GM21737 (cell line): Measurements from ENCODE around the gene DPP10.
"Not testable (repeated sequence)": the region's sequence is repeated elsewhere in the genome, so short reads cannot be mapped to it uniquely, and the experiment has no call there.

Experiments
- ATAC-seq: cut with Tn5 transposase; IDR thresholded peaks from one replicate; pipeline ENCODE4 v1.9.1; 2021; ENCODE audit warnings: mild to moderate bottlenecking, moderate library complexity; ENCODE audit not compliant: unreplicated experiment

Gene DPP10

DNA sequence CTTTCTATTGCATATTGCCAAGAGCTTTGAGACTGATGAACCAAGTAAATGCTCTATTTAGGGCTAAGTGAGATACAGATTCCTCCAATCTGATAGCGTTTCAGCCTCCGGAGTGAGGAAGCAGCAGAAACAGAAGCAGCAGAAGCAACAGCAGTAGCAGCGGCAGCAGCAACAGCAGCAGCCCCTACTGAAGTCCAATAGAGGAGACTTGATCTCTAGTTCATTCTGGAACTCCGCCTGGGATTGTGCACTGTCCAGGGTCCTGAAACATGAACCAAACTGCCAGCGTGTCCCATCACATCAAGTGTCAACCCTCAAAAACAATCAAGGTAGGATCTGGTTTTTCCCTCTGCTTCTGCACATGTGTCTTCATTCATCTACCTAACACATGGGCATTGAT lies at the start of gene DPP10:
TSS of gene DPP10 (plus strand) at position 132 of the 400 bp plus-strand sequence.
- ATAC-seq, result no peak

DNA sequence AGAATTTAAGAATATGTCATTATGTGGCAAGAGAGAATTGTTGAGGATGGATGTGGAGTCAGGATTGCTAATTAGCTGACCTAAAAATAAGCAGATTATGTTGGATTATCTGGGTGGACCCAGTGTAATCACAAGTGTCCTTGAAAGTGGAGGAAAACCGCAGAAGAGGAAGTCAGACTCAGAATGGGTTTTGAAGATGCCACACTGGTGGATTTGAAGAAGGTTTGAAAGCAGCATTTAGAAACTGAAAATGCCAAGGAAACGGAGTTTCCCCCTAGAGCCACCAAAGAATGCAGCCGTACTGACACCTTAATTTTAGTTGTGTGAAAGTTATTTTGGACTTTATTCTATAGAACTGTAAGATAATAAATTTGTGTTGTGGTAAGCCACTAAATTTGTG lies 41.6 kb upstream of the DPP10 start:
- ATAC-seq, result no peak

DNA sequence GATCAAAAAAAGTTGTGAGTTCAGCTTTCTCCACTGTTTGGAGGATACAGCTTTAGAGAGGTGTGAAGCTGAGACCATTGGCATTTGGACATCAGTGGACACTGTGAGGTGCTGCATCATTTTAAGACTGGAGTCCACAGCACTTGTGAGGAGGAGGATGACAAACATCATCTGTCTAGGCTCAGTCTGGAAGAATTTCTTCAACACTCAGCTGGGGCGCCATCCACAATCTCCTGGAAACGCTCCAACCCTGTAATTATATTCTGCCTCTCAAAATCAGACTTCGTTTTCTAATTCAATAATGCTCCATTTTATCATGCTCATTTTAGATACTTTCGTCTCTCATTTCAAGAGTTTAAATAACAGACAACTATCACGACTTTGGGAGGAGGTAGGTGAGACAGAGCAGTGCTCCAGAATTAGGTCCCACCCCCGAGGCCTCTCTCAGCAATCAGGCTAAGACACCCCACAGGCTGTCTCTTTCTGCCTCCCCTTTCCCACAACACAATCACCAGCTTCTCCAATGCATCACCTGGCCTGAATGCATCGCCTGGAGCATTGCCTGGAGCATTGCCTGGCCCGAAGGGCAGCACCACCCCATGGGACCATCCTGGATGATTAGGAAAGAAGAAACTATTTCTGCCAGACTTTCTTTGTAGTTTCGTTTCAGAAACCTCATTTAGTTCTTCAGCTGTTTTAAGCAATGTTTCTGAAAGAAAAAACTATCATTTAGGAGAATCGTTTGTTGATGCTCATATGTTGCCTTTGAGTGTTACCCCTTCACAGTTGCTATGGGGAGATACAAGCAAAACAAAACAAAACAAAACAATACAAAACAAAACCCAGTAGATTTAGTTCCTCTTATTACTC lies 37.0 kb upstream of the DPP10 start:
- no peak for ATAC-seq

DNA sequence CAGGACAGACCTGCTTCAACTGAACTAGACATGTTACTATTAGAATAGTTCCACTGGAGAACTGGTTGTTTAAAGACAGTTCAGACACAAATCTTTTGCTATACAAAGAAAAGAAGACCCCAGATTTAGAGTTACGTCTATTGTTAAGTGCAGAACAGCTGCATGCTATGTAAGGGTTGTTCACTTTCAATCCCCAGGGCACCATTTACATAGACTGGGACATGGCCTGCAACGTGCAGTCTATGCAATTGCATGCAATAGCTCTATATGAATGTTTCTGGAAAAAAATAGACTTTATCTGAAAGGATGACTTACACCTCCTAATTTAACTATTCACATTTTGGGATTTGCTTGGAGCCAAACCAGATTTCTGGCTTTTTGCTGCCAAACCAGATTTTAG lies 36.1 kb upstream of the DPP10 start:
- ATAC-seq, result no peak

DNA sequence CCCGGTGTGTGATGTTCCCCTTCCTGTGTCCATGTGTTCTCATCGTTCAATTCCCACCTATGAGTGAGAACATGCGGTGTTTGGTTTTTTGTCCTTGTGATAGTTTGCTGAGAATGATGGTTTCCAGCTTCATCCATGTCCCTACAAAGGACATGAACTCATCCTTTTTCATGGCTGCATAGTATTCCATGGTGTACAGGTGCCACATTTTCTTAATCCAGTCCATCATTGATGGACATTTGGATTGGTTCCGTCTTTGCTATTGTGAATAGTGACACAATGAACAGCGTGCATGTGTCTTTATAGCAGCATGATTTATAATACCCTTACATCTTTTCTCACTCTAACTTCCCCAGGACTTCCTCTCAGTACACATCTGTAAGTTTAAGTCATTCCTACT lies 35.1 kb upstream of the DPP10 start:
- ATAC-seq, result not testable (repeated sequence)

DNA sequence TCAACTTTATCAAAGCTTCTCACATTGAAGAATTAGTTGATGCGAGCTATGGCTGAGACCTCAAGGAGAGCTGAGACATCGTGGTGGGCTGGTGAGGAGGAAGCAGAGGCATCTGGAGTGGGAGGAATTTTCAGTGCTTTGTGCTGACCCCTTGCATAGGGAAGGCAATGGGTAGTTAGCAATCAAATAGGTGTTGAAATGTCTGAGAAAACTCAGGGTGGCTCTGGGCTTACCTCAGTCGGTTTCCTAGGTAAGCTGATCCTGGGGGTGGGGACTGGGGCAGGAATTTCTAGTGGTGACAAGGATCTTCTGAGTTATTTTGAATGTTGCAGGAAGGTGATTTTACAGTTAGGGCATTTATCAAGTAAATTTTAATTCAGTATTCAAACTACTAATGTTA lies 20.7 kb upstream of the DPP10 start:
- ATAC-seq, result no peak

DNA sequence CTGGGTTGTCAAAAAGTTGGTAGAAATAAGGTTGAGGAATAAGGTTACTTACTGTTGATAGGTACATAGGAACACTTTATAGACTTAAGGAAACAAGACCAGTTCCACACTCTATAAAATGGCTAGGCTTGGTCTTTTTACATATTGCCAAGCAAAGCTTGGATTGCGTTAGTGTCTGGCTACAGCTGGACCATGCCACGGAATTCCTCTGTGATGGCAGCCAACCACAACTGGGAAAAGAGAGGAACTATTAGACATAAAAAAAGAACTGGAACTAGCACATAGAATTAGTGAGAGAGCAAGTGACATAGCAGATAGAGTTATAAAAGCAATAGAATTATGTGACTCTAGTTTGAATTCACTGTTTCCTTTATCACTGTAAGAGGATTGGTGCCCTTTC lies 17.7 kb upstream of the DPP10 start:
- ATAC-seq, result no peak

DNA sequence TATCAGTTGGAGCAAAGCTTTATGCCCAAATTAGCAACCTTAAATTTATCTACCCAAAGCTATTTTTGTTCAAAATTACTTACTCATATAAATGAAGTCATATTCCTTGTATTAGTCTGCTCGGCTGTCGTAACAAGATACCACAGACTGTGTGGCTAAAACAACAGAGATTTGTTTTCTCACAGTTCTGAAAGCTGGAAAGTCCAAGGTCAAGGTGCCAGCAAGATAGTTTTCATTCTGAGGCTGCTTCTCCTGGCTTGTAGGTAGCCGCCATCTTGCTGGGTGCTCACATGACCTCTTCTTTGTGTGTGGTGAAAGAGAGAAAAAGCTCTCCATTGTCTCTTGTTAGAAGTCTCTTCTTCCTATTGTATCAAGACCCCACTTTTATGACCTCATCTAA lies 15.7 kb upstream of the DPP10 start:
- ATAC-seq, result no peak

DNA sequence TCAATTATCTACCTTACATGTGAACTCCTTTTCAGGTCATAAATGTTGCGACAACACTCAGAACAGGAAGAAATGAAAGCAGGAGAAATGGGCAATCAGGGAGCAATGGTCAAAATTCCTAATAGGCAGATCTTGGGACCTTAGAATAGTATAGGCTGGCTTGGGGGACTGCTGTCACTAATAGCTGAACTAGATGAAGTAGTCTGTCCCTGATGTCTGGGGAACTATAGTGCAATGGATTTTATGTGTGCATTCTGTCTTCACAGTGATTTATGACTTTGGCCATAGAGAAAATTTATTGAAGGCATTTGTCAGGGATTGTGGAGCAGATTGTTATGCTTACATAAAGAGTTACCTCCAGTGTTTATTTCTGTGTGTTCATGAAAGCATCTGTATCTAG lies 6.1 kb upstream of the DPP10 start:
- no peak for ATAC-seq

DNA sequence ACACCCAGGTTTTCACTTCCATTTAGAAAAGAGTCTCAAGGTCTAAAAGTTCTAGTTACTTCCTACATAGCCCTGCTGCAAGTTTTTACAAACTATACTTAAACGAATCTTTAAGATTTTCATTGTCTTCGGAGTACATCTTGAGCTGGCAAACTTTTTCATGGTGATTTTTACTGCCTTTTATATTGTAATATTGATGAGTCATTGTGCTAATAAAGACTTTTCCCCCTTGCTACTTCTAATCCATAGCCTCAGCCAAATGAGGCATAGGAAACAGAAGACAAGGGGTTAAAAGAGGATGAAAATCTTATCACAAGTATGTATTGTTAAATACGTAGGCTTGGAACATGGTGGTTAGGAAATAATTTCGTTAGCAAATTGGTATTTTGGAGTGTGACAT lies 4.1 kb downstream of the DPP10 start:
- no peak for ATAC-seq

DNA sequence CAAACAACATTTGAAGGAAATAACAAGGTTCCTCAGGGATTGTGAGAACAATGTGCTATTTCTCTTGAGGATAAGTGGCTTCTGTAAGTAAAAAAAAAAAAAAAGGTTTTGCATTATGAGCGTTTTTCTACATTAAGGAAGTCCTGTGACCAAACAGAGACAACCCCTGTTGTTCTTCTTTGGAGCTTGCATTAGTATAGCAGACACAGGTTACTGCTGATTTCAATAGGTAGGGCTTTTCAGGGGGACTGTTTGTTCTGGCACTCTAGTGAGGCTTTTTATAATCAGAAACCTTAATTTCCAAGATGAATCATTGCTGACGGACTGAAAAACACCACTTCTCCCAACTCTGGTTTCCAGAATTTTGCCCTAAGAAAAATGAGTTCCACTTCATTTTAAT lies 8.2 kb downstream of the DPP10 start:
- ATAC-seq, result no peak

DNA sequence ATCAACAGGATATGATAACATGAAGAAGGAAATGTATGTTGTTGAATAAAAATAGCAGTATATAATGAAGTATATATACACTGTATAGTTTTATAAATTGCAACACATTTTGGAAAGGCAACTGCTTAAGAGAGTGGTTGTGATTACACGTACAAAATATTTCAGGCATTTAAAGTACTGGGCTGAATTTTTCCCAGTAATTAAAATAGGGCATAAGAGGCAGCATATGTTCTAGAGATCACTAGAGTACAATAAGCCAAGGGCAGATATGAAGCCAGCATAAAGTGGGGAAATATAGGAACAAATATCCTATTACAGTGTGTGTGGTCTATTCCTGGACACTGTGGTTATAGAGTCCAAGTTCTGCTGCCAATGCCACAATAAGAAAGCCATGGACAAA lies 14.1 kb downstream of the DPP10 start:
- ATAC-seq, result no peak

DNA sequence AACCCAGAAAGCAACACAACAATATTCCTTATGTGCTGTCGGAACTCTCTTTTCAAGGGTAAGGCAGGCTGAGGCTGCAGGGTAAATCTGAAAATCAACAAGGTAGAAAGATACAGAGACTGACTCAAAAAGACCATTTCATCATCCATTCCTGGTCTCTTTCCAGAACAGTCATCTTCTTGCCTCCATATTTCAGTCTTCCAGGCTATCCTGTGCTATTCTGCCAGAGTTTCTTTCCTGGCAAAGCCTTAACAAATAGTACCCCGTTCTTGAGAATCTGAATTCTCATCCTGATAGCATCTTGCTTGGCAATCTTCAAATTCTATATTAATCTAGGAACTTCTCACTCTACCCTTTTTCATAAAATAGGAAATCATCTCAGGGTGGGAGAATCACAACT lies 15.5 kb downstream of the DPP10 start:
- no peak for ATAC-seq

DNA sequence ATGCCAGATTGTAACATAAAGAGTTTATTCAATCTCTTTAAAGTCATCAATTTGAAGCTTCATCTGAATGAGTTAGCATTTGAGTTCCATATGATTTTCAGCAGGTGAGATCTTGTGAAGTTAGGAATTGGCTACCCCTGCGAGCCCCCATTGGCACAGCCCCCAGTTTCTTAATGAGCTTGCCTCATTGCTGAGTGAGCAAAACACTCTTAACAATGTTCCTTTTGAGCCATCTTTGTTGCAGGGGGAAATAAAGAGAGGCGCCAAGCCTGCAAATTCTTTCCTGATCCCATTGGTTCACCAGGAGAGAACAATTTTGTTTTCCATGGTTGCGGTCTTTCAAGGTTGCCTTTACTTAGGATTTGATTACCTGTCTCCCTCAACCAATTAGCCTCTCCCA lies 18.7 kb downstream of the DPP10 start:
- no peak for ATAC-seq

DNA sequence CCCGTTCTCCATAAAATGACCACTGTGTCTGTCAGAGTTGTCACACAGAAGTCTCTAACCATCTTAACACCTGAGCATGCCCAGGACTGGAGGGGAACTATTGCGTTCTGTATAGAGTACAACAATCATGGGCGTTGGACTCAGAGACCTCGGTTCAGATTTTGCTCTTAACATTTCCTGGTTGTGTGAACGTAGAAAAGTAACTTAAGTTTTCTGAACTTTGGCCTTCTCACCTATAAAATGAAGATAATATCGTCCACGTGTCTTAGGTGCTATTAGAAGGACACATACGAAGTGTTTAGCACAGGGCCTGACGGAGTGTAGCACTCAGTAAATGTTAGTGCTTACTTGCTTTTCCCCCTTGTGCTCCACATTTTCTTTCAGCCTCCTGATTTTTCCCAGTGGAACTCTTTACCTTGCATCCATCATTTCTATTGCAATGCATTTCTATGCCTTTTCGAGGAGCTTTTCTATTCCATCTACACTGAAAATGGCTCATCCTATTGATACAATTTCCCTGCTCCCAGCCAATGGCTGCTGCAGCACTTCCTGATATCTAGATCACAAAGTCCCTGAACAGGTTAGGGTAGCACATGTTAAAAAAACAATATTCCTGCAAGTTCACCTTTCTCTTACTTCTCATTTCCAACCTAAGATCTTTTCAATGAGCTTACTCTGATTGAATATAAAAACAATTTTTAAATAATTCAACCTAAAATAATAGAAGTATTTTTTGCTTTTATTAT lies 22.7 kb downstream of the DPP10 start:
- ATAC-seq, result no peak

DNA sequence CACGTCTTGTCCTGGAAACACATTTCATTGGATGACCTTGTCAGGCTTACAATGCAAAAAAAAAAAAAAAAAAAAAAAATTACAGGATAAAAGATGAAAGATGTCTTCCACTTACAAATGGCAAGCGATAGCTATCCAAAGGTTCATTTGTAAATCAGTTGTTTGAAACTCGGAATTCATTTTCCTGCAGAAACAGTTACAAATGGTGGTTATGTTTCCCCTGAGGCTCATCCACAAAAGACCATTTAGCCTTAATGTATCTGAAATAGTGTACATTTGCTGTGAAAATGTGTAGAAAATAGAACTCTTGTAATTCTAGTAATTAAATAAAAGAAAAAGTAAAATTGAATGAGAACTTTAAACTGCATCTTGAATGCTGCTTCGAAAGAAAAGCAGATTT lies 25.9 kb downstream of the DPP10 start:
- no peak for ATAC-seq

DNA sequence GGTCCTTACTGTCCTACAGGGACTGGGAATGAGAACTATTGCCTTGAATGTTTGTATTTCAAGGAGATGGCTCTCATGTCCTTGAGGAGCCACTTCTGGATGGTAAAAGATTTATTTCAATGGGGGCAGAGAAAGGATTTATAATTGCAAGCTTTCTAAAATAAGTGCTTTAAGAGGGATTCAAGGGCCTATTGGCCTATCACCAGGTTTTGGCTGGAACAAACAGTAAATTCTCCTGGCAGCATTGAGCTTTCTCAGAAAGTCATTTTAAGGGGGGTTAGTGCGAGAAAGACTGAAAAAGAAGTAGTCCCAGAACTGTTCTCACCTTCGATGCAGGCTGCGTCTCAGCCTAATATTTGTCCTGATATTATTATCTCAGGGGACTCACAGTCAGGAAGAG lies 29.8 kb downstream of the DPP10 start:
- no peak for ATAC-seq

DNA sequence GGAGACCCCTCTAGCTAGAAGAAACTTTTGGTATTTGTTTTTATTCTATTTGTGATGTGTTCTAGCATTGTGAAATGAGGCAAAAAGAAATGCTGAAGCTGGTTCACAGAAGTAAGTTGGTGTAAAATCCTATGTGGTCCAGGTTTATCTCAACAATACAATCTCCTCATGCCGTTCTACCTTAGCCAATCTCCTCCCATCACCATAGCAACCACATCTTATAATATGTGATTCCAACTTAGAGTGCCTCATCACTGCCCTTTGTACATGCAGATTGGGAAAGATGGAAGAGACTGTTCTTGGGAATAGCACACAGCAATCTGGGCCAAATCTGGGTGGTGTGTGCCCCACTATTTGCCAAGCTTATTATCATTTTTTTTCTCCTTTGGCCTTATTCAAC lies 30.3 kb downstream of the DPP10 start:
- ATAC-seq, result no peak

DNA sequence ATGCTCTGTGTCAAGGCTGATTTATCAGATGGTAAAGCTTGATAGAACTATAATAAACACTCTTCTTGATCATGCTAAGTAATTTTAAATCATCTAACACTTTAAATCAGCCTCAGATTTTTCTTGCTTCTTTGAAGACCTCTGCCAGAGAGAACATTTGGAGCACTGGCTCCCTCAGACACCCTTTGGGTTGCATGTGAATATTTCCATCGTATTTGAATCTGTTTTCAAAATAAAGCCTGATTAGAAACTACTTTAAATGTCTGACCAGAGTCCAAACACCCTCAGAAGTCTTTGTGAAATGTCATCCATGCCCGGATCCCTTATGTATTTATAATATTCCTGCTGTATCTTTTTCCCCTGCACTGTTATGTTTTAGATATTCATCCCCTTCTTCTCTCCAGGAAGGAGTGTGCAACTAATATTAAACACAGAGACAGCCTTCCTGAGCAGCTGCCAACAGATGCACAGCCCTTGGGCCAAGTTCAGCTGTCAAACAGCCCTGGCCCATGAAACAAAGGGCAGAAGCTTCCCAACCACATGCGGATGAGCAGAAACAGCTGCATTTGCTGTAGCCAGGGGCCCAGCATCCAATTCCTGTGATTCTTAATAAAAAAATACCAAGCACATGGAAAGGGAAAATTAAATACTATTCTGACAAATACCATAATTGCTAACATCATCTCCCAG lies 46.5 kb downstream of the DPP10 start:
- no peak for ATAC-seq

DNA sequence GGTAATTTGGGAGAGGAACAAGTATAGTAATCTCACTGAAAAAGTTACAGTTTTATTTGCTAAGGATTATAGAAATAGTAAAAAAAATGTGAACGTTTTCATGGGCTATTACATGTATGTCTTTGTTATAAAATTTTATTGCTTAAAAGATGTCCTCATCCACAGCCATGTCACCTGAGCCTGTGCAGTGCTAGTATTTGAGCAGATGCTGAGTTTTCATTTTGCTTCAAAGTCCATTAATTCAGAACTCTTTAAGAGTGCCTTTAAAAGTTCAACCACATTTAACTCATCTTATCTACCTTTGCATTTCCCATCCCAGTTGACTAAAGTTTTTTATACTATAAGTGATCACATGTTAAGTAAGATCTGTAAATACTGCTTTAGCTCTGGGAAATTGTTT lies 52.6 kb downstream of the DPP10 start:
- no peak for ATAC-seq

DNA sequence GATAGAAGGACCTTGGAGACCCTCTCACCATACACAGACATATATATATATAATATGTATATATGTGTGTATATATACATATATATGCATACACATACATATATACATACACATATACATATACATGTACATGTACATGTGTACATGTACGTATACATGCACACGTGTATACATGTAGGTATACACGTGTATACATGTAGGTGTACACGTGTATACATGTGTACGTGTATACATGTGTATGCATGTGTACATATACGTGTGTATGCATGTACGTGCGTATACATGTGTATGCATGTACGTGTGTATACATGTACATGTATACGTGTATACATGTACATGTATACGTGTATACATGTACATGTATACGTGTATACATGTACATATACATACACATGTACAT lies 54.5 kb downstream of the DPP10 start:
- ATAC-seq, result no peak

DNA sequence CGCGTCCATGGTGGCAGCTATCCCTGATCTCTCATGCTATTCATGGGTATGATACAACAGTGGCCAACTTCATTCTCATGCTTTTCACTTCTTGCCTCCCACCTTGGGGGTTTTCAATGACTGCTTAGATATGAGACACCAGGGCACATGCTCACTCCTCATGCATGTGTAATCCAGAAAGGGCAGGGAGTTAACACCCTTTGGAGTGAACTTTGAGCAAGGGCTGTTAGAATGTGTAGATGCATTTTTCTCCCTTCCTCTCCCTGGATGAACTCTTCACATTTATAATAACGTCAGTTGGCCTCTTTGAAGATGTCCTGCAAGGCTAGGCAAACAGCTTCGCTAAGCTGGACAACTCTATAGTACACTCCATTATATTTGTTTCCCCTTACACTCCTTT lies 56.7 kb downstream of the DPP10 start:
- ATAC-seq, result no peak
